ENCODE data around the gene CORO6. TPM values are rescaled to one million over a fixed set of nuclear protein-coding genes. Genes with fewer than 3 reads are reported as not detected.

The CORO6 gene
- polyA plus RNA-seq, 2 of the 4 experiments (the other 2 are of a cell fraction) = 5.0 to 10.1 TPM

DNA sequence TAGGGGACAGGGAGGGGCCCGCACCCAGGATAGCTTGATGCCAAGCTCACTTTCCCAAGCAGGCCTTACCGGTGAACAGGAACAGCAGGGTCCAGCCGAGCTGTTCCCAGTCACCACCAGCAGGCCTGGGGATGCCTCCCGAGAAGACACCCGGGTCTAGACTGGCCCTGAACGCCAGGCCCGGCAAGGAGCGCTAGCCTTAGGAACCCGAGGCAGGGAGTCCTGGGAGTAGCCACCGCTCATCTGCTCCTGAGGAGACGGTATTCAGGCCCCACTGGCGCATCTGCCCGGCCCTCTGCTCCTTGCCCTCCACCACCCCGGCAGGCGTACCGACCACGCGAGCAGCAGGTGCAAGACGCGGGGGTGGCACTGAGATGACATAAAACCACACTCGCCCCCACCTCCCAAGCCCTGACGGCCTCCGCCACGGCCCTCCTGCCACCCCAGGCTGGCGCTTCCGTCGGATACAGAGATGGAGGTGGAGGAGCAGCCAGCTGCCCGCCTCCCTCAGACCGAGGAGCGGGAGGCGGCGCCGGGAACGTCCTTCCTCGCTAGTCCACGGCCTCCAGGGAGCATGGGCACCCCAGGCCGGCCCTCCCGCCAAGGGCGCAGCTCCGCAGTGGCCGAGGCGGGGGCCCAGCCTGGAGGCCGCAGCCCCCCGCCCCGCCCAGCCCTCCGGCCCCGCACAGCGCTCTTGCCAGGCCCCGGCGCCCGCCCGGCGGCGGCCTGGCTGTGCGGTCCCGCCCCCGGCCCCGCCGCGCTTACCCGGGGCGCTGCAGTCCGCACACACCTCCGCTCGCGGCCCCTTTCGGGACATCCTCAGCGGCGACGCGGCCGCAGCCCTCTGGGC lies 33.9 kb downstream of the CORO6 start:
- H3K4me1 ChIP-seq = peaks cover 53% of the 10 kb centered on the region
- peak overlapping the region; percentile 98 for H3K4me2 ChIP-seq
- 2% methylated on average over 20 of the region's 72 CpGs for WGBS (ENCODE audit: missing lambda C conversion rate)
- H3K4me3 ChIP-seq = peak overlapping the region; percentile 82
- FAIRE-seq (no peak), DNase-seq (ENCODE audit: low read depth in 1 of 2, low spot score in 1 of 2) (peak; percentile 52 to 70), ATAC-seq (peak; percentile 1 to 2; a peak in 4 of 6 replicates)
- no peaks in the 10 kb centered on the region for H3K9me3 ChIP-seq
- H3K27ac ChIP-seq = peak overlapping the region; percentile 95 to 96
- TF ChIP-seq KDM1A (IDR thresholded peaks at IDR 0.05; ENCODE audit: low read depth) (no peak), TP53 (CRISPR knock-in tag; IDR thresholded peaks at IDR 0.05) (no peak), ZC3H11A (IDR thresholded peaks at IDR 0.05) (no peak)
- TF ChIP-seq, protein P1, sequence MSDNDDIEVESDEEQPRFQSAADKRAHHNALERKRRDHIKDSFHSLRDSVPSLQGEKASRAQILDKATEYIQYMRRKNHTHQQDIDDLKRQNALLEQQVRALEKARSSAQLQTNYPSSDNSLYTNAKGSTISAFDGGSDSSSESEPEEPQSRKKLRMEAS (IDR thresholded peaks at IDR 0.05) = peak; percentile 45
- CTCF ChIA-PET = interaction anchor here (0.6 to 16.7 kb wide), 14 partner anchors 8 to 504 kb away, joined by 3 to 383 read pairs (median 4); partner anchors contain the start of genes ABHD15 and TP53I13
- POLR2A ChIA-PET = interaction anchor here (1.5 kb wide), 1 partner anchor 22 kb away, joined by 5 read pairs; the partner anchor contains the start of gene ABHD15

DNA sequence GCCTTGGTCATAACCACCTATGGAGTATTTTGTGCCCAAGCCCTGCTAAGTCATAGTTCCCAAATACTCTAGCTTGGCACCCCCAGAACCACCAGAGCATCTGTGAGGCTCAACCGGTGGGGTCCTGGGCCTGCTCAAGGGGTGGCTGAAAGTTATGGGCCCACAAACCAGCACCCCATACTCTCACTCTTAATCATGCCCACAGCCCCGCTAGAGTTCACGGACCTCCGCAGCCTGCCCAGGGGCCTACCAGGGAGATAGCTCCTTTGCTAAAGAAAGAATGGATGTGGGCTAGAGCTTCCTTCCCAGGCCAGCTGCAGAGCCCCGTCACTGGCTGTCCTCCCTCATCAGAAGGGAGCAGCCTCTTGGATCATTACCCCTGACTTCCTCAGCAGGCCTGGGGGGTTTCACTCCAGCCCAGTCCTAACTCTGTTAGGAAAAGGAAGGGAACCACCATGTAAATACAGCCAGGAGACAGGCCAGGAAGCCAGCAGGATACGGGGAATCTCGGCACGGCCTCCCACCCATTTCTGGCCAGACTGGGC lies 34.6 kb downstream of the CORO6 start:
- CTCF ChIA-PET = interaction anchor here (0.6 to 16.7 kb wide), 17 partner anchors 9 to 505 kb away, joined by 3 to 383 read pairs (median 4); partner anchors contain the start of genes ABHD15 and TP53I13
- Histone ChIP-seq H3K9me3 (no peaks in the 10 kb centered on the region), H3K27ac (peak overlapping the region; percentile 95 to 96), H3K4me1 (peaks cover 53% of the 10 kb centered on the region), H3K4me2 (peak overlapping the region; percentile 98), H3K4me3 (peak overlapping the region; percentile 82)
- WGBS (ENCODE audit: missing lambda C conversion rate) = 38% methylated on average over 8 of the region's 8 CpGs
- TF ChIP-seq, protein P2, sequence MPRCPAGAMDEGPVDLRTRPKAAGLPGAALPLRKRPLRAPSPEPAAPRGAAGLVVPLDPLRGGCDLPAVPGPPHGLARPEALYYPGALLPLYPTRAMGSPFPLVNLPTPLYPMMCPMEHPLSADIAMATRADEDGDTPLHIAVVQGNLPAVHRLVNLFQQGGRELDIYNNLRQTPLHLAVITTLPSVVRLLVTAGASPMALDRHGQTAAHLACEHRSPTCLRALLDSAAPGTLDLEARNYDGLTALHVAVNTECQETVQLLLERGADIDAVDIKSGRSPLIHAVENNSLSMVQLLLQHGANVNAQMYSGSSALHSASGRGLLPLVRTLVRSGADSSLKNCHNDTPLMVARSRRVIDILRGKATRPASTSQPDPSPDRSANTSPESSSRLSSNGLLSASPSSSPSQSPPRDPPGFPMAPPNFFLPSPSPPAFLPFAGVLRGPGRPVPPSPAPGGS (IDR thresholded peaks at IDR 0.05) = no peak
- TF ChIP-seq CBX8 (IDR thresholded peaks at IDR 0.05) = no peak
- no peak for TF ChIP-seq ZNF302 (CRISPR knock-in tag; IDR thresholded peaks at IDR 0.05)
- TF ChIP-seq SMC3 (IDR thresholded peaks at IDR 0.05) = no peak
- TF ChIP-seq POLR2A (IDR thresholded peaks at IDR 0.05; ENCODE audit: low read length) = no peak
- no peak for TF ChIP-seq CEBPB (IDR thresholded peaks at IDR 0.05)
- no peak for TF ChIP-seq CHD2 (IDR thresholded peaks at IDR 0.05; ENCODE audit: low read length, partially characterized antibody)
- TF ChIP-seq, protein P3, sequence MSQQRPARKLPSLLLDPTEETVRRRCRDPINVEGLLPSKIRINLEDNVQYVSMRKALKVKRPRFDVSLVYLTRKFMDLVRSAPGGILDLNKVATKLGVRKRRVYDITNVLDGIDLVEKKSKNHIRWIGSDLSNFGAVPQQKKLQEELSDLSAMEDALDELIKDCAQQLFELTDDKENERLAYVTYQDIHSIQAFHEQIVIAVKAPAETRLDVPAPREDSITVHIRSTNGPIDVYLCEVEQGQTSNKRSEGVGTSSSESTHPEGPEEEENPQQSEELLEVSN (IDR thresholded peaks at IDR 0.05; ENCODE audit: borderline replicate concordance, low read depth) = no peak
- TF ChIP-seq MAFK (IDR thresholded peaks at IDR 0.05; ENCODE audit: partially characterized antibody) = no peak
- no peak for TF ChIP-seq MAZ (IDR thresholded peaks at IDR 0.05; ENCODE audit: borderline replicate concordance, low read depth, low read length)
- no peak for TF ChIP-seq FOSB (CRISPR knock-in tag; IDR thresholded peaks at IDR 0.05)
- DNase-seq (ENCODE audit: low read depth in 1 of 2, low spot score in 1 of 2) (no peak), ATAC-seq (no peak), FAIRE-seq (no peak)
- POLR2A ChIA-PET = interaction anchor here (1.5 kb wide), 1 partner anchor 21 kb away, joined by 5 read pairs; the partner anchor contains the start of gene ABHD15

DNA sequence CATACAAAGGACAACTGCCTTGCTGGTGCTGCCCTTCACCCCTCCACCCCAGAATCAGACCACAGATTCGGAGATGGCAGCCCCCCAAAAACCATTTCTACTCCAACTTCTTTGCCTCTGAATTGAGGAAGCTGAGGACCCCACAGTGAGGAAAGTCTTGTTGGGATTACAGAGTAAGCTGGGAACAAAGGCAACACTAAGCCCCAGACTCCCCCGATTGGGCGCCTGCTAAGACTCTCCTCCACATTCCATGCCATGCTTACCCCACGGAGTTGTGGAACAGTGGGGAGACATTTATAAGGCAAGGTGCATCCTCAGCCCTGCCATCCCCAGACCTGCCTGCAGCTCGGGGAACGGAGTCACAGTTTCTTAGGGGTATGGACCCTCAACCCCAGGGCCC lies 35.1 kb downstream of the CORO6 start:
- FAIRE-seq (no peak), DNase-seq (ENCODE audit: low read depth in 1 of 2, low spot score in 1 of 2) (no peak), ATAC-seq (no peak)
- WGBS (ENCODE audit: missing lambda C conversion rate) = 88% methylated on average over 6 of the region's 6 CpGs
- peak overlapping the region; percentile 82 for H3K4me3 ChIP-seq
- CTCF ChIA-PET = interaction anchor here (0.6 to 16.7 kb wide), 15 partner anchors 9 to 505 kb away, joined by 3 to 383 read pairs (median 4); partner anchors contain the start of genes ABHD15 and TP53I13
- H3K4me1 ChIP-seq = peaks cover 50% of the 10 kb centered on the region
- H3K27ac ChIP-seq = peak overlapping the region; percentile 95 to 96; a peak in 4 of 6 replicates
- no peaks in the 10 kb centered on the region for H3K9me3 ChIP-seq
- peak overlapping the region; percentile 98 for H3K4me2 ChIP-seq
- POLR2A ChIA-PET = interaction anchor here (1.5 kb wide), 1 partner anchor 21 kb away, joined by 5 read pairs; the partner anchor contains the start of gene ABHD15
- TF ChIP-seq CBX8 (IDR thresholded peaks at IDR 0.05) (no peak), POLR2A (IDR thresholded peaks at IDR 0.05; ENCODE audit: low read length) (no peak), TP53 (CRISPR knock-in tag; IDR thresholded peaks at IDR 0.05) (no peak), PHF8 (IDR thresholded peaks at IDR 0.05; ENCODE audit: borderline replicate concordance, low read depth) (no peak), KDM1A (IDR thresholded peaks at IDR 0.05; ENCODE audit: low read depth) (no peak), NR3C1 (IDR thresholded peaks at IDR 0.05) (no peak), HOXB5 (CRISPR knock-in tag; IDR thresholded peaks at IDR 0.05) (no peak)
- TF ChIP-seq, protein P4, sequence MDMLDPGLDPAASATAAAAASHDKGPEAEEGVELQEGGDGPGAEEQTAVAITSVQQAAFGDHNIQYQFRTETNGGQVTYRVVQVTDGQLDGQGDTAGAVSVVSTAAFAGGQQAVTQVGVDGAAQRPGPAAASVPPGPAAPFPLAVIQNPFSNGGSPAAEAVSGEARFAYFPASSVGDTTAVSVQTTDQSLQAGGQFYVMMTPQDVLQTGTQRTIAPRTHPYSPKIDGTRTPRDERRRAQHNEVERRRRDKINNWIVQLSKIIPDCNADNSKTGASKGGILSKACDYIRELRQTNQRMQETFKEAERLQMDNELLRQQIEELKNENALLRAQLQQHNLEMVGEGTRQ (IDR thresholded peaks at IDR 0.05) = no peak
- TF ChIP-seq, protein P2 (IDR thresholded peaks at IDR 0.05) = no peak
- TF ChIP-seq, protein P1 (IDR thresholded peaks at IDR 0.05) = no peak
- TF ChIP-seq, protein P5, sequence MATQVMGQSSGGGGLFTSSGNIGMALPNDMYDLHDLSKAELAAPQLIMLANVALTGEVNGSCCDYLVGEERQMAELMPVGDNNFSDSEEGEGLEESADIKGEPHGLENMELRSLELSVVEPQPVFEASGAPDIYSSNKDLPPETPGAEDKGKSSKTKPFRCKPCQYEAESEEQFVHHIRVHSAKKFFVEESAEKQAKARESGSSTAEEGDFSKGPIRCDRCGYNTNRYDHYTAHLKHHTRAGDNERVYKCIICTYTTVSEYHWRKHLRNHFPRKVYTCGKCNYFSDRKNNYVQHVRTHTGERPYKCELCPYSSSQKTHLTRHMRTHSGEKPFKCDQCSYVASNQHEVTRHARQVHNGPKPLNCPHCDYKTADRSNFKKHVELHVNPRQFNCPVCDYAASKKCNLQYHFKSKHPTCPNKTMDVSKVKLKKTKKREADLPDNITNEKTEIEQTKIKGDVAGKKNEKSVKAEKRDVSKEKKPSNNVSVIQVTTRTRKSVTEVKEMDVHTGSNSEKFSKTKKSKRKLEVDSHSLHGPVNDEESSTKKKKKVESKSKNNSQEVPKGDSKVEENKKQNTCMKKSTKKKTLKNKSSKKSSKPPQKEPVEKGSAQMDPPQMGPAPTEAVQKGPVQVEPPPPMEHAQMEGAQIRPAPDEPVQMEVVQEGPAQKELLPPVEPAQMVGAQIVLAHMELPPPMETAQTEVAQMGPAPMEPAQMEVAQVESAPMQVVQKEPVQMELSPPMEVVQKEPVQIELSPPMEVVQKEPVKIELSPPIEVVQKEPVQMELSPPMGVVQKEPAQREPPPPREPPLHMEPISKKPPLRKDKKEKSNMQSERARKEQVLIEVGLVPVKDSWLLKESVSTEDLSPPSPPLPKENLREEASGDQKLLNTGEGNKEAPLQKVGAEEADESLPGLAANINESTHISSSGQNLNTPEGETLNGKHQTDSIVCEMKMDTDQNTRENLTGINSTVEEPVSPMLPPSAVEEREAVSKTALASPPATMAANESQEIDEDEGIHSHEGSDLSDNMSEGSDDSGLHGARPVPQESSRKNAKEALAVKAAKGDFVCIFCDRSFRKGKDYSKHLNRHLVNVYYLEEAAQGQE (IDR thresholded peaks at IDR 0.05) = no peak
- TF ChIP-seq, protein P6, sequence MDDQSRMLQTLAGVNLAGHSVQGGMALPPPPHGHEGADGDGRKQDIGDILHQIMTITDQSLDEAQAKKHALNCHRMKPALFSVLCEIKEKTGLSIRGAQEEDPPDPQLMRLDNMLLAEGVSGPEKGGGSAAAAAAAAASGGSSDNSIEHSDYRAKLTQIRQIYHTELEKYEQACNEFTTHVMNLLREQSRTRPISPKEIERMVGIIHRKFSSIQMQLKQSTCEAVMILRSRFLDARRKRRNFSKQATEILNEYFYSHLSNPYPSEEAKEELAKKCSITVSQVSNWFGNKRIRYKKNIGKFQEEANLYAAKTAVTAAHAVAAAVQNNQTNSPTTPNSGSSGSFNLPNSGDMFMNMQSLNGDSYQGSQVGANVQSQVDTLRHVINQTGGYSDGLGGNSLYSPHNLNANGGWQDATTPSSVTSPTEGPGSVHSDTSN (IDR thresholded peaks at IDR 0.05) = no peak

Data from A549 (cell line).